Cardiac muscle cell (in vitro differentiated cells and primary cell): ENCODE measurements around the gene RNF141. TPM values are rescaled to one million over a fixed set of nuclear protein-coding genes. Genes with fewer than 3 reads are reported as not detected.

Experiments used
- DNase-seq, 2 donors: peaks; one replicate each; pipeline versions ENCODE4 v3.0.0 to v3.0.0-alpha.2; 2010 to 2017; ENCODE audit warnings: low read depth in 1 of 2, low spot score in 1 of 2
- H3K27ac ChIP-seq: fragments of 200-600 bp; sonication (generic); 2 replicates; pipeline ENCODE4 v1.5.1; 2016
- H3K27me3 ChIP-seq: fragments of 200-600 bp; sonication (generic); 2 replicates; pipeline ENCODE4 v1.6.0; 2016; ENCODE audit warnings: control low read depth
- H3K36me3 ChIP-seq: fragments of 200-600 bp; sonication (generic); 2 replicates; pipeline ENCODE4 v1.5.1; 2016; ENCODE audit warnings: control low read depth
- H3K4me1 ChIP-seq: fragments of 200-600 bp; sonication (generic); 2 replicates; pipeline ENCODE4 v1.8.1; 2017; ENCODE audit warnings: low read depth, mild to moderate bottlenecking, mixed run types
- H3K4me3 ChIP-seq: fragments of 200-600 bp; sonication (generic); 2 replicates; pipeline ENCODE4 v1.5.1; 2016; ENCODE audit warnings: mild to moderate bottlenecking
- H3K9me3 ChIP-seq: fragments of 200-600 bp; sonication (generic); 2 replicates; pipeline ENCODE4 v1.5.1; 2017; ENCODE audit warnings: low read depth, mild to moderate bottlenecking, control low read depth
- CTCF ChIP-seq: IDR thresholded peaks from 2 replicates; pipeline ENCODE4 v1.5.1; 2012; ENCODE audit warnings: low read depth, mild to moderate bottlenecking, low read length
- polyA plus RNA-seq: library from polyadenylated mRNA; unstranded; fragments of >200 nt; fragmentation: Nextera tagmentation; extraction: Ambion mirVana; gene quantifications from 2 replicates; pipeline ENCODE4 v1.2.1, GENCODE V29; 2016
- total RNA-seq: library from RNA; depleted of rRNA; stranded (reverse); fragments of >200 nt; gene quantifications from 2 replicates; pipeline ENCODE4 v1.2.3, GENCODE V29; 2016

The RNF141 gene
- total and polyA plus RNA-seq, 2 experiments from 2014 or later, result 12.4 to 19.9 TPM

DNA sequence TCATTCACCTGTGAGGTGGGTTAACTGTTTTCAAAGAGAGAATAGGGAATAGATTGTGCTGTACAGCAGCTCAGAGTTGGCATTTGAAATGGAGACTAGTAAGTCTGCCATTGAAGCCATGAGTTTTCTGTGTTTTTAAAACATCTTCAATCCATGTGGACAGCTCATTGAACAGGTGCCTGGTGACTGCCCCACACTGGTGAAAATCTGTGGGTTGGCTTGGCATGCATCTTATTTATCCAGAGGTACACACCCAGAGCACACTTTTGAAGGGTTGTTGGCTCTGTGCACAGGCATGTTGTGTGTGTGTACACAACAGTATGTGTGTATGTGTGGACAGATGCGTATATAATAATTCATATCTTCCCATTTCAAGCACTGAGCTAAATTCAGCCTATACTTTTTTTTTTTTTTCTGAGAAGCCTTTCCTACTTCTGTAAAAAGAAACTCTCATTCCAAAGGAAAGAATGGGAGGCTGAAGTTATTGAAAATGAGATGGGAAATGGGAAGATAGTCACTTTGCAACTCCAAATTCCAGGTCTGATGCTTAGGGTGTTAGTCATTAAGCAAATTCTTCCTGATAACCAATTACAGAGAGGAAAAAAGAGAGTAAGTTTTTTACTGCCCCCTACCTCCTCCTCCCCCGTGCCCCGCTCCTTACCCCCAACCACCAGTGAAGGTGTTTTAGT is 34.5 kb upstream of the RNF141 start:
- no peak overlapping the region for H3K27ac ChIP-seq
- H3K27me3 ChIP-seq, result no peaks in the 10 kb centered on the region
- H3K9me3 ChIP-seq, result no peaks in the 10 kb centered on the region
- no peak for TF ChIP-seq CTCF
- H3K4me1 ChIP-seq, result peaks cover 11% of the 10 kb centered on the region
- no peak for DNase-seq
- no peak overlapping the region for H3K4me3 ChIP-seq
- no peaks in the 10 kb centered on the region for H3K36me3 ChIP-seq

DNA sequence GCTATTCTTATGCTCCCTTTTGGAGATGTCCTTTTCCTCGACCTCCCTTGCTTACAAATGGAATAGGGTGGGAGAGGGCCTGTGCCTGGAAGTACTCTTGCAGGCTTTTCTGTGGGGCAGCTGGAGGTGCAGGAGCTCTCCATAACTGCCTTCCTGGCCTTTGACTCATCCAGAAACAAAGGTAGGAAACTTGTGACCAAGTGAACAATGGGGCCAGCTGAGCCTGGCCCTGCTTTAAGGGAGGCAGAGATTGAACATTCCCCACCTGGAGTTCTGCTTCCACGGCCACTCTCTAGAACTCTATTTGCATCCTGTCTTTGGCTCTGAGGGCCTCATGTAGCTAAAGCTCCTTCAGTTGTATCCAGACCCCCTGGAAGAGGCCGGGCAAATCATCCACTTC is 32.6 kb upstream of the RNF141 start:
- Histone ChIP-seq H3K36me3 (no peaks in the 10 kb centered on the region), H3K4me3 (no peak overlapping the region), H3K27me3 (no peaks in the 10 kb centered on the region), H3K27ac (no peak overlapping the region), H3K9me3 (no peaks in the 10 kb centered on the region), H3K4me1 (peaks cover 11% of the 10 kb centered on the region)
- TF ChIP-seq CTCF, result no peak
- DNase-seq, result no peak

DNA sequence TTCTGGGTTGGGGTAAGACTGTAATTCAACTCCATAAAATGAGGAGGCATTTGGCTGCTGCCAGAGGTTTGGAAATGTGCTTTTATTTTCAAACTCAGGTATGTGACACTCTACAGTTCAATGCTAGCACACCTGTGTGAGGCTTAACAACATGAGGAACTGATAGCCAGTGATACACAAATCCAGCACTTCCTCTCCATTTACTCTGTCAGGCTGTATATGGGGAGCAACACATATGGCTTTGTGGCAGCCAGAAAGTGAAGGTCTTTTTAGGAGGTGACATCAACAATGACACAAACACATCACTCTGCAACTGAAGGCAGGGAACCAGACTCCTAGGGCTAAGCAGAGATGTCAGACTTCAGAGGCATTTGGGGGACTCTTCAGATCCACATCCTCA is 32.0 kb upstream of the RNF141 start:
- no peak for DNase-seq
- no peaks in the 10 kb centered on the region for H3K27me3 ChIP-seq
- no peaks in the 10 kb centered on the region for H3K36me3 ChIP-seq
- H3K9me3 ChIP-seq, result no peaks in the 10 kb centered on the region
- H3K4me1 ChIP-seq, result peaks cover 11% of the 10 kb centered on the region
- no peak for TF ChIP-seq CTCF
- no peak overlapping the region for H3K4me3 ChIP-seq
- H3K27ac ChIP-seq, result peak overlapping the region; percentile 39

DNA sequence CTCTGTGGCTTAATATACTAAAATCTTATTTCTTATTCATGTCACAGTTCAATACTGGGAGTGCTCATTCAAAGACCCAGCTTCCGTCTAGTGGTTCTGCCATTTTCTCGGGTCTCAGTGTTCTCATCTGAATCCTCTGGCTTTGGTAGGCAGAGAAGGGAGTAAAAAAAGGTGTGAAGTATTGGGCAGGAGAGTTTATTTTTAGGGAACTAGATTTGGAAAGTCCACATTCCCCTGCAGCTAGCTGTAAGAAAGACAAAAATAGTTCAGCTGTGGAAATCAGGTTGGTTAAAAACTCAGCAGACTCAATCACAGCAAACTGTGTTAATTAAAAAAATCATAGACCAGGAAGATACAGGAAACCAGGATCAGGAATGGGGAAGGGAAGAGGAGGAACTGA is 31.5 kb upstream of the RNF141 start:
- DNase-seq, result no peak
- Histone ChIP-seq H3K27me3 (no peaks in the 10 kb centered on the region), H3K36me3 (no peaks in the 10 kb centered on the region), H3K9me3 (no peaks in the 10 kb centered on the region), H3K4me1 (peaks cover 11% of the 10 kb centered on the region), H3K4me3 (no peak overlapping the region), H3K27ac (peak overlapping the region; percentile 39)
- TF ChIP-seq CTCF, result no peak

DNA sequence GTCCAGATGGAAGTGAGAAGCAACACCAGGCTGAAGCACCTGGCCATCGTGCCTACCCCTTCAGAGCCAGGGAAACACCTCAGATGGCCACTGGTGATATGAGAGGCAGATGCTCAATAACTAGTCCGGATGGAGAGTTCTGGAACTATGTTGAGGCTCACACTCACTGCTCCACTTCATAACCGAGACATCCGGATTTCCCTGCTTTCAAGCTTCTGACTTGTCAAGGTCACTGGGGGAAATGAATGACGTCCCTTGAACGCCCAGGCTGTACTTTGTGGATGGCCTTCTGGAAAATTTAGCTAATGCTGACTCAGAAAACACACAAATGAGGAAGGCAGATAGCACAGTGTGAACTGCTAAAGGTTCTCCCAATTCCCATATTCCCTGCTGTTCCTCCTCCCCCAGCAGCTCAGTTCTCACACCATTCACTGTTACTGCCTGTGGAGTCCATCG is 27.5 kb upstream of the RNF141 start, which contains the start of gene LYVE1:
Gene LYVE1 (minus strand): TSS at position 180 of the 456 bp plus-strand sequence. CDS start 133 bp downstream, at position 47.
- Histone ChIP-seq H3K4me3 (no peak within 1 kb of the TSS), H3K36me3 (no peaks in the 10 kb centered on the region), H3K27me3 (no peaks in the 10 kb centered on the region), H3K27ac (no peak within 1 kb of the TSS), H3K9me3 (no peaks in the 10 kb centered on the region), H3K4me1 (peaks cover 11% of the 10 kb centered on the region)
- no peak for TF ChIP-seq CTCF
- peak in 1 of 2 donors; percentile 51 for DNase-seq
